Measurements from ENCODE around the gene ST8SIA6.

Gene ST8SIA6

DNA sequence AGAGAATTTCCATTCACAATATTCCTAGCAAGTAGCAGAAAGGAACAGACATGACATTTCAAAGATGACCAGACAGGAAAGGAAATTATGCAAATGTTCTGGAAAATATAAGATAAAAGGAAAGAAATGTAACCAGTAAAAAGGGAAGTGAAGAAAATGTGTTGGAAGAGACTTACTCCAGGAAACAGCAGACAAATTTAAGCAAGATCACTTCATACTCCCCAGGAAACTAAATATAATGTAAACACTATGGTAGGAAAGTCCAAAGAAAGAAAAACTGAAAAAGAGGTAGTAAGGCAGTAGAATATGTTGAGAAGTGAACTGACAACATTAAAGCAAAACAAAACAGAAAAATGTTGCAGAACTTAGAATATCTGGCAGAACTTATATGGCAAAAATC is 6.4 kb upstream of the ST8SIA6 start:
- Histone ChIP-seq H3K4me2 (ENCODE audit: low read length) (no peak overlapping the region), H3K9ac (no peak overlapping the region), H3K79me2 (no peaks in the 10 kb centered on the region), H3K36me3 (ENCODE audit: control insufficient read depth, insufficient read depth, low read length) (no peaks in the 10 kb centered on the region), H3K4me3 (ENCODE audit: low read depth, low read length) (no peak overlapping the region), H3K27ac (no peak overlapping the region), H3K27me3 (ENCODE audit: control insufficient read depth, insufficient read depth, low read length) (no peaks in the 10 kb centered on the region), H3K9me3 (ENCODE audit: control insufficient read depth, low read length) (no peaks in the 10 kb centered on the region), H2AFZ (no peak overlapping the region), H3K4me1 (no peaks in the 10 kb centered on the region)
- TF ChIP-seq, protein P1, sequence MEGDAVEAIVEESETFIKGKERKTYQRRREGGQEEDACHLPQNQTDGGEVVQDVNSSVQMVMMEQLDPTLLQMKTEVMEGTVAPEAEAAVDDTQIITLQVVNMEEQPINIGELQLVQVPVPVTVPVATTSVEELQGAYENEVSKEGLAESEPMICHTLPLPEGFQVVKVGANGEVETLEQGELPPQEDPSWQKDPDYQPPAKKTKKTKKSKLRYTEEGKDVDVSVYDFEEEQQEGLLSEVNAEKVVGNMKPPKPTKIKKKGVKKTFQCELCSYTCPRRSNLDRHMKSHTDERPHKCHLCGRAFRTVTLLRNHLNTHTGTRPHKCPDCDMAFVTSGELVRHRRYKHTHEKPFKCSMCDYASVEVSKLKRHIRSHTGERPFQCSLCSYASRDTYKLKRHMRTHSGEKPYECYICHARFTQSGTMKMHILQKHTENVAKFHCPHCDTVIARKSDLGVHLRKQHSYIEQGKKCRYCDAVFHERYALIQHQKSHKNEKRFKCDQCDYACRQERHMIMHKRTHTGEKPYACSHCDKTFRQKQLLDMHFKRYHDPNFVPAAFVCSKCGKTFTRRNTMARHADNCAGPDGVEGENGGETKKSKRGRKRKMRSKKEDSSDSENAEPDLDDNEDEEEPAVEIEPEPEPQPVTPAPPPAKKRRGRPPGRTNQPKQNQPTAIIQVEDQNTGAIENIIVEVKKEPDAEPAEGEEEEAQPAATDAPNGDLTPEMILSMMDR (IDR thresholded peaks at IDR 0.05) = no peak

DNA sequence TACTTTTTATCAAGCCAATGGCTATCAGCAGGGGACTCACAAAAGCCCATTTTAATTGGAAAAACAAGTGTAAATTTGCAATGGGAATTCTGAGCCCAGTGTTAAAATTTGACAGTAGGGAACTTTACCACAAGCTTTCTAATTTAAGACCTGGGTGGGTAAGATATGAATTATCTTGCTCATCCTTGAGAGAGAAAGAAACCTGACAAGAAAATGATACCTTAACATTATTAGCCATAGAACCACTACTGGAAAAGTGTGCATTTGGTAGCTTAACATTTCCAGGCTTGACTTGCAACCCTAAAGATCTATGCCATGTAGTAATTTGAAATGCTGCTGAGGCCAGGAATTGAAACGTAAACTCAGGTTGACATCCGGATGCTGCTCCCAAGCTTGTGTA is 2.7 kb upstream of the ST8SIA6 start:
- no peaks in the 10 kb centered on the region for H3K4me1 ChIP-seq
- H2AFZ ChIP-seq = no peak overlapping the region
- H3K9ac ChIP-seq = no peak overlapping the region
- no peak overlapping the region for H3K4me3 ChIP-seq (ENCODE audit: low read depth, low read length)
- no peaks in the 10 kb centered on the region for H3K9me3 ChIP-seq (ENCODE audit: control insufficient read depth, low read length)
- no peaks in the 10 kb centered on the region for H3K27me3 ChIP-seq (ENCODE audit: control insufficient read depth, insufficient read depth, low read length)
- TF ChIP-seq, protein P1 (IDR thresholded peaks at IDR 0.05) = no peak
- H3K27ac ChIP-seq = no peak overlapping the region
- H3K4me2 ChIP-seq (ENCODE audit: low read length) = no peak overlapping the region
- no peaks in the 10 kb centered on the region for H3K36me3 ChIP-seq (ENCODE audit: control insufficient read depth, insufficient read depth, low read length)
- H3K79me2 ChIP-seq = no peaks in the 10 kb centered on the region

- Histone ChIP-seq H3K9me3 (ENCODE audit: control insufficient read depth, low read length) (no peaks in the 10 kb centered on the region), H3K4me1 (no peaks in the 10 kb centered on the region), H3K27me3 (ENCODE audit: control insufficient read depth, insufficient read depth, low read length) (no peaks in the 10 kb centered on the region), H3K27ac (no peak overlapping the region), H3K9ac (no peak overlapping the region), H2AFZ (no peak overlapping the region), H3K36me3 (ENCODE audit: control insufficient read depth, insufficient read depth, low read length) (no peaks in the 10 kb centered on the region), H3K79me2 (no peaks in the 10 kb centered on the region), H3K4me3 (ENCODE audit: low read depth, low read length) (no peak overlapping the region), H3K4me2 (ENCODE audit: low read length) (no peak overlapping the region)
- TF ChIP-seq, protein P1 (IDR thresholded peaks at IDR 0.05) = no peak
These were observed 1.7 kb upstream of the ST8SIA6 start for GRCh38 chr10:17456032-17456548.

DNA sequence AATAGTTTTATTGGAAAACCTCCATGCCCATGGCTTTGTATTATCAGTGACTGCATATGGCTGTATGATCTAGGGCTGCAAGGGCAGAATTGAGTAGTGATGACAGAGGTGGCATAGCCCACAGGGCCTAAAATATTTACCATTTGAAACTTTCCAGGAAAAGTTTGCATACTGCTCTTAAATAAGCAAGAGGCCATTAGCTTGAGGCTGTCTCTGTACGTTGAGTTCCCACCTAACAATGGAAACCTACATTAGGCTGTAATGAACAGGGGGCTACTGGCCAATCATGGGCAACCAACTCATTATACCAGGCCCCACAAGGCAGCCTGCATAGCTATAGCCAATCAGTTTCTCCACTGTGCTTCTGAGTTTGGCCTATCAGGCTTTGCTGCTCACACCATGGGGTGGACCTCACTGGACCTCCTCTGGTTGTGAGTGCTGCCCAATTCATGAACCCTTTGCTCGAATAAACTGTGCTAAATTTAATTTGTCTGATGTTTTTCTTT is 673 bp upstream of the ST8SIA6 start:
- H3K4me3 ChIP-seq (ENCODE audit: low read depth, low read length) = no peak overlapping the region
- H3K9me3 ChIP-seq (ENCODE audit: control insufficient read depth, low read length) = no peaks in the 10 kb centered on the region
- TF ChIP-seq, protein P1 (IDR thresholded peaks at IDR 0.05) = no peak
- no peak overlapping the region for H2AFZ ChIP-seq
- no peak overlapping the region for H3K9ac ChIP-seq
- no peaks in the 10 kb centered on the region for H3K36me3 ChIP-seq (ENCODE audit: control insufficient read depth, insufficient read depth, low read length)
- no peaks in the 10 kb centered on the region for H3K27me3 ChIP-seq (ENCODE audit: control insufficient read depth, insufficient read depth, low read length)
- no peak overlapping the region for H3K4me2 ChIP-seq (ENCODE audit: low read length)
- no peak overlapping the region for H3K27ac ChIP-seq
- no peaks in the 10 kb centered on the region for H3K79me2 ChIP-seq
- H3K4me1 ChIP-seq = no peaks in the 10 kb centered on the region
